ENCODE data around the gene TOX2. TPM values are rescaled to one million over a fixed set of nuclear protein-coding genes. Genes with fewer than 3 reads are reported as not detected.

TOX2 gene
- total and polyA plus RNA-seq, 2 donors from 2014 or later: 4.7 to 5.9 TPM

DNA sequence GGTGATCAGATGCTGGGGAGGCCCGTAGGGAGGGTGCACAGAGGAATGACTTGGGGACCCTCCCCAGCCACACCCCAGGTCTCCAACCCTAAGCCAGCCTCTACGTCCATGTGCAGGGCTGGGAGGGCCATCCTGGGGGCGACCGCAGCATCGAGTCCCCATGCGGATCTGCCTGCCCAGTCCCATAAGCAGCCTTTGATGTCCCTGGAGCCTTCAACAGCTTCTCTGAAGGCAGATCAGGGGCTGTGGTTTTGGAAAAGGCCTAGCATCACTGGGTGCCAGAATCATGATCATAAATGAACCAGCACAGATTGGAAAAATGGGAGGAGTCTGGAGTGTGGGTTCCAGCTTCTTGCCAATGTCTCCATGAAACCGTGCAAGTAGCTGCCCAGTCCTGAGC, 22.9 kb downstream of the TOX2 start:
- Histone ChIP-seq H3K4me1 (ENCODE audit: control insufficient read depth in 2 of 3, insufficient read depth in 2 of 3, low read depth in 1 of 3, low read length in 3 of 3) (peaks cover 0 to 17% (median 12%) of the 10 kb centered on the region in 3 donors), H3K9ac (ENCODE audit: low read length in 3 of 3) (no peak overlapping the region), H3K9me3 (ENCODE audit: control insufficient read depth in 2 of 3, insufficient read depth in 1 of 3, low read length in 3 of 3) (no peaks in the 10 kb centered on the region), H3K27ac (ENCODE audit: low read depth in 2 of 2, low read length in 2 of 2) (no peak overlapping the region), H3K27me3 (ENCODE audit: control insufficient read depth, insufficient read depth, low read length) (no peaks in the 10 kb centered on the region), H3K4me3 (ENCODE audit: low read length in 3 of 3) (no peak overlapping the region), H3K36me3 (ENCODE audit: control insufficient read depth in 2 of 3, insufficient read depth in 3 of 3, low read length in 3 of 3) (no peaks in the 10 kb centered on the region)
- intact Hi-C loops (cut with DNase I): no loop called here
- TF ChIP-seq CTCF (IDR thresholded peaks at IDR 0.05; ENCODE audit: borderline replicate concordance, extremely low read depth, insufficient read depth): no peak
- no peak for FAIRE-seq
- DNase-seq: no peak

DNA sequence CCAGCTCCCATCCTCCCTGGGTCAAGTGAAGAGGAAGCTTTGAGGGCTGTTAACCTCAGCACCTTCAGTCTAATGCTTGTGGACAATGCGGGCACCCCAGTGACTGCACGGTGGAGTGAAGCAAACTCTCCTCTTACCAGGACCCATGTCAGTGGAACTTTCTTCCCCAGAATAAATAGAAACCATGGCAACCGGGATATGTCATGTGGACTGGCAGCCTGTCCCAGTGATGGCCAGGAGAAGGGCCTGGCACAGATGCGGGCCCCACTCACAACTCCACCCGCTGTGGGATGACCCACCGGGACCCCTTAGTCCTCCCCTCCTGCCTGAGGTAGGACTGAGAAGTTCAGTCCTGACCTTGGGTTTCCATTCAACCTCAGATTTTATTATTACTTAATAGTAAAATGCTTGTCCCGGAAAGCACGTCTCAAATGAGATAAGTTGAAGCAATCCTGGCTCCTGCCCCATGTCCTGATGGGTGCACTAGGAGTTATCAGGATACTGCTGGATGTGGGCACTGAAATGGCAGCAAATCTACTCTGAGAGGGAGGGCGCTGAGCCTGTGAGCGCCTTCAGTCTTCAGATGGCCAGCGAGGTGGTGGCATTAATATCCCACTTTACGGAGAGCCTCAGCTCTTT, 23.5 kb downstream of the TOX2 start:
- intact Hi-C loops (cut with DNase I): no loop called here
- Histone ChIP-seq H3K27ac (ENCODE audit: low read depth in 2 of 2, low read length in 2 of 2) (no peak overlapping the region), H3K4me1 (ENCODE audit: control insufficient read depth in 2 of 3, insufficient read depth in 2 of 3, low read depth in 1 of 3, low read length in 3 of 3) (peaks cover 0 to 19% (median 12%) of the 10 kb centered on the region in 3 donors), H3K36me3 (ENCODE audit: control insufficient read depth in 2 of 3, insufficient read depth in 3 of 3, low read length in 3 of 3) (no peaks in the 10 kb centered on the region), H3K9me3 (ENCODE audit: control insufficient read depth in 2 of 3, insufficient read depth in 1 of 3, low read length in 3 of 3) (no peaks in the 10 kb centered on the region), H3K27me3 (ENCODE audit: control insufficient read depth, insufficient read depth, low read length) (no peaks in the 10 kb centered on the region), H3K9ac (ENCODE audit: low read length in 3 of 3) (no peak overlapping the region), H3K4me3 (ENCODE audit: low read length in 3 of 3) (no peak overlapping the region)
- no peak for DNase-seq
- FAIRE-seq: no peak
- TF ChIP-seq CTCF (IDR thresholded peaks at IDR 0.05; ENCODE audit: borderline replicate concordance, extremely low read depth, insufficient read depth): no peak

- no peaks in the 10 kb centered on the region for H3K9me3 ChIP-seq (ENCODE audit: control insufficient read depth in 2 of 3, insufficient read depth in 1 of 3, low read length in 3 of 3)
- peaks cover 0 to 19% (median 12%) of the 10 kb centered on the region in 3 donors for H3K4me1 ChIP-seq (ENCODE audit: control insufficient read depth in 2 of 3, insufficient read depth in 2 of 3, low read depth in 1 of 3, low read length in 3 of 3)
- intact Hi-C loops (cut with DNase I): no loop called here
Observed at GRCh38 chr20:43938932-43939761, 24.5 kb downstream of the TOX2 start.

More at GRCh38 chr20:43938932-43939761, 24.5 kb downstream of the TOX2 start:
- TF ChIP-seq CTCF (IDR thresholded peaks at IDR 0.05; ENCODE audit: borderline replicate concordance, extremely low read depth, insufficient read depth): no peak
- no peak overlapping the region for H3K27ac ChIP-seq (ENCODE audit: low read depth in 2 of 2, low read length in 2 of 2)
- no peak overlapping the region for H3K4me3 ChIP-seq (ENCODE audit: low read length in 3 of 3)
- H3K9ac ChIP-seq (ENCODE audit: low read length in 3 of 3): no peak overlapping the region
- FAIRE-seq: no peak
- peak in 3 of 5 donors; percentile 48 to 84 (median 72) for DNase-seq
- H3K27me3 ChIP-seq (ENCODE audit: control insufficient read depth, insufficient read depth, low read length): no peaks in the 10 kb centered on the region
- H3K36me3 ChIP-seq (ENCODE audit: control insufficient read depth in 2 of 3, insufficient read depth in 3 of 3, low read length in 3 of 3): no peaks in the 10 kb centered on the region
